MM.1S (cell line): ENCODE results near the gene ST8SIA5.

Experiments
- DNase-seq: peaks from one replicate; pipeline ENCODE4 v3.0.0-alpha.2; 2015
- H2AFZ ChIP-seq: fragments of 300-600 bp; sonication (generic); 2 replicates; pipeline ENCODE4 v1.6.0; 2016; ENCODE audit warnings: antibody characterized with exemption, low read length
- H3F3A ChIP-seq: fragments of 300-600 bp; sonication (generic); 2 replicates; pipeline ENCODE4 v1.6.1; 2016; ENCODE audit warnings: mild to moderate bottlenecking, antibody characterized with exemption, low read length, moderate library complexity, mixed read lengths; ENCODE audit not compliant: insufficient read depth
- H3K27ac ChIP-seq: fragments of 300-600 bp; sonication (generic); 2 replicates; pipeline ENCODE4 v1.5.1; 2016; ENCODE audit warnings: mild to moderate bottlenecking, low read length
- H3K27me3 ChIP-seq: fragments of 300-600 bp; sonication (generic); replicated peaks from 2 replicates; pipeline ENCODE4 v1.6.0; 2016; ENCODE audit warnings: low read length; ENCODE audit not compliant: insufficient read depth
- H3K36me3 ChIP-seq: fragments of 300-600 bp; sonication (generic); replicated peaks from 2 replicates; pipeline ENCODE4 v1.6.1; 2016; ENCODE audit warnings: mild to moderate bottlenecking, low read length, mixed read lengths; ENCODE audit not compliant: insufficient read depth
- H3K4me1 ChIP-seq: fragments of 300-600 bp; sonication (generic); 2 replicates; pipeline ENCODE4 v1.6.1; 2016; ENCODE audit warnings: low read length, mixed read lengths
- H3K4me2 ChIP-seq: fragments of 300-600 bp; sonication (generic); 2 replicates; pipeline ENCODE4 v1.6.0; 2016; ENCODE audit warnings: low read depth, low read length
- H3K4me3 ChIP-seq: fragments of 300-600 bp; sonication (generic); 2 replicates; pipeline ENCODE4 v1.5.1; 2016; ENCODE audit warnings: low read length, mixed read lengths
- H3K79me2 ChIP-seq: fragments of 300-600 bp; sonication (generic); 2 replicates; pipeline ENCODE4 v1.6.1; 2016; ENCODE audit warnings: mixed run types, low read length, mixed read lengths
- H3K9ac ChIP-seq: fragments of 300-600 bp; sonication (generic); 2 replicates; pipeline ENCODE4 v1.6.1; 2016; ENCODE audit warnings: low read length, mixed read lengths
- H3K9me2 ChIP-seq: fragments of 300-600 bp; sonication (generic); replicated peaks from 2 replicates; pipeline ENCODE4 v1.6.1; 2016; ENCODE audit warnings: mild to moderate bottlenecking, low read length, mixed read lengths; ENCODE audit not compliant: insufficient read depth
- H3K9me3 ChIP-seq: fragments of 300-600 bp; sonication (generic); replicated peaks from 2 replicates; pipeline ENCODE4 v1.6.1; 2016; ENCODE audit warnings: mild to moderate bottlenecking, low read length, mixed read lengths; ENCODE audit not compliant: insufficient read depth
- H4K20me1 ChIP-seq: fragments of 300-600 bp; sonication (generic); 2 replicates; pipeline ENCODE4 v1.6.1; 2016; ENCODE audit warnings: mild to moderate bottlenecking, low read length, moderate library complexity, mixed read lengths; ENCODE audit not compliant: insufficient read depth
- CTCF ChIP-seq: fragments of 300-600 bp; sonication (generic); IDR thresholded peaks from 2 replicates; pipeline ENCODE4 v1.5.1; 2016; ENCODE audit warnings: antibody characterized with exemption, low read length, mixed read lengths
- EZH2 ChIP-seq: fragments of 300-600 bp; sonication (generic); optimal IDR thresholded peaks from 2 replicates; pipeline ENCODE3; 2017; ENCODE audit warnings: low read depth, mild to moderate bottlenecking, antibody characterized with exemption, low read length, mixed read lengths
- EZH2phosphoT487 ChIP-seq: fragments of 300-600 bp; sonication (generic); IDR thresholded peaks from 2 replicates; pipeline ENCODE4 v1.6.1; 2018; ENCODE audit warnings: antibody characterized with exemption, low read length

ST8SIA5 gene

GRCh38 chr18:46677611-46678010 is 79.2 kb downstream of the ST8SIA5 start:
- H3K4me3 ChIP-seq: no peak overlapping the region
- TF ChIP-seq CTCF (no peak), EZH2 (no peak), EZH2phosphoT487 (no peak)
- no peak overlapping the region for H2AFZ ChIP-seq
- no peak for DNase-seq
- no peaks in the 10 kb centered on the region for H3K9me2 ChIP-seq
- no peaks in the 10 kb centered on the region for H3F3A ChIP-seq
- no peaks in the 10 kb centered on the region for H3K79me2 ChIP-seq
- 0 out of 2 replicates have a peak, but pooled peaks cover 2% of the 10 kb centered on the region for H3K4me1 ChIP-seq
- H3K27me3 ChIP-seq: no peaks in the 10 kb centered on the region
- H3K9me3 ChIP-seq: no peaks in the 10 kb centered on the region
- H3K4me2 ChIP-seq: no peak overlapping the region
- H4K20me1 ChIP-seq: no peaks in the 10 kb centered on the region
- H3K9ac ChIP-seq: no peak overlapping the region
- no peak overlapping the region for H3K27ac ChIP-seq
- no peaks in the 10 kb centered on the region for H3K36me3 ChIP-seq

- Histone ChIP-seq H3K27ac (no peak overlapping the region), H3K36me3 (no peaks in the 10 kb centered on the region), H3K79me2 (no peaks in the 10 kb centered on the region), H3F3A (no peaks in the 10 kb centered on the region), H3K4me2 (no peak overlapping the region), H4K20me1 (no peaks in the 10 kb centered on the region), H2AFZ (no peak overlapping the region), H3K4me1 (0 out of 2 replicates have a peak, but pooled peaks cover 4% of the 10 kb centered on the region), H3K4me3 (no peak overlapping the region), H3K27me3 (no peaks in the 10 kb centered on the region), H3K9me3 (no peaks in the 10 kb centered on the region), H3K9me2 (no peaks in the 10 kb centered on the region), H3K9ac (no peak overlapping the region)
- no peak for TF ChIP-seq EZH2
- no peak for TF ChIP-seq EZH2phosphoT487
- no peak for TF ChIP-seq CTCF
- no peak for DNase-seq
Measured at GRCh38 chr18:46676182-46676835, 80.5 kb downstream of the ST8SIA5 start.

GRCh38 chr18:46675112-46675511 is 81.7 kb downstream of the ST8SIA5 start:
- Histone ChIP-seq H3K9me3 (no peaks in the 10 kb centered on the region), H4K20me1 (no peaks in the 10 kb centered on the region), H3K27me3 (no peaks in the 10 kb centered on the region), H3K4me2 (no peak overlapping the region), H3K36me3 (no peaks in the 10 kb centered on the region), H3F3A (no peaks in the 10 kb centered on the region), H3K79me2 (no peaks in the 10 kb centered on the region), H3K9me2 (no peaks in the 10 kb centered on the region), H3K4me3 (no peak overlapping the region), H2AFZ (no peak overlapping the region), H3K9ac (no peak overlapping the region), H3K4me1 (0 out of 2 replicates have a peak, but pooled peaks cover 4% of the 10 kb centered on the region), H3K27ac (no peak overlapping the region)
- no peak for DNase-seq
- TF ChIP-seq CTCF: no peak
- no peak for TF ChIP-seq EZH2phosphoT487
- TF ChIP-seq EZH2: no peak
